ENCODE data around the gene LAGE3. TPM values are rescaled to one million over a fixed set of nuclear protein-coding genes. Genes with fewer than 3 reads are reported as not detected.

Gene LAGE3
- total RNA-seq, 1 donor from 2014 or later: 27.7 TPM

GRCh38 chrX:154452823-154453222 lies 26.3 kb downstream of the LAGE3 start:
- Histone ChIP-seq H3K27ac (no peak overlapping the region), H3K9me3 (no peaks in the 10 kb centered on the region), H3K4me1 (no peaks in the 10 kb centered on the region), H3K36me3 (no peaks in the 10 kb centered on the region), H3K4me3 (no peak overlapping the region), H3K27me3 (no peaks in the 10 kb centered on the region)
- DNase-seq (ENCODE audit: extremely low spot score in 2 of 2): no peak
- intact Hi-C loops (cut with DNase I): no loop called here
- TF ChIP-seq CTCF (IDR thresholded peaks at IDR 0.05) (no peak), POLR2AphosphoS5 (IDR thresholded peaks at IDR 0.05; ENCODE audit: insufficient read depth in 1 of 2, low read depth in 1 of 2) (no peak), POLR2A (IDR thresholded peaks at IDR 0.05) (no peak)

DNA sequence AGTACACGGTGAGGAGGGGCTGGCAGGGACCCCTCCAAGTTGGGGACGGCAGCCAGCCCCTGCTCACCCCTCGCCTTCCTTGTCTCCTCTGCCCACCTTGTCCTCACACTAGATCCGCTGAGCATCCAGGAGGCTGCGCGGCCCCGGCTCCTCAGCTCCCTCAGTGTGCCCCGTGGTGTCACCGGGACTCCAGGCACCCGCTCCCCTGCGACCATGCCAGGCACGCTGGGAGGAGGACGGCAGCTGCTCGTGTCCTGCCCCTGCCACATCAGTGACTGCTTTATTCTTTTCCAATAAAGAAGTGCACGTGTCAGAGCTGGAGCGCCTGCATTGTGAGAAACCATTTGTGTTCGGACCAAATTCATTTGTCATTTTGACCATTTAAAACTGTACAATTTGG lies 28.8 kb downstream of the LAGE3 start:
- H3K27me3 ChIP-seq: no peaks in the 10 kb centered on the region
- H3K9me3 ChIP-seq: no peaks in the 10 kb centered on the region
- no peak overlapping the region for H3K4me3 ChIP-seq
- H3K4me1 ChIP-seq: peaks cover 4% of the 10 kb centered on the region
- intact Hi-C loops (cut with DNase I): no loop called here
- H3K27ac ChIP-seq: no peak overlapping the region
- DNase-seq (ENCODE audit: extremely low spot score in 2 of 2): no peak
- no peak for TF ChIP-seq CTCF (IDR thresholded peaks at IDR 0.05)
- no peak for TF ChIP-seq POLR2AphosphoS5 (IDR thresholded peaks at IDR 0.05; ENCODE audit: insufficient read depth in 1 of 2, low read depth in 1 of 2)
- TF ChIP-seq POLR2A (IDR thresholded peaks at IDR 0.05): no peak
- no peaks in the 10 kb centered on the region for H3K36me3 ChIP-seq

- Histone ChIP-seq H3K9me3 (no peaks in the 10 kb centered on the region), H3K4me1 (peaks cover 11% of the 10 kb centered on the region), H3K36me3 (no peaks in the 10 kb centered on the region), H3K27ac (no peak overlapping the region), H3K4me3 (no peak overlapping the region), H3K27me3 (no peaks in the 10 kb centered on the region)
- no peak for TF ChIP-seq POLR2A (IDR thresholded peaks at IDR 0.05)
- TF ChIP-seq CTCF (IDR thresholded peaks at IDR 0.05): no peak
- no peak for TF ChIP-seq POLR2AphosphoS5 (IDR thresholded peaks at IDR 0.05; ENCODE audit: insufficient read depth in 1 of 2, low read depth in 1 of 2)
- intact Hi-C loops (cut with DNase I): no loop called here
- DNase-seq (ENCODE audit: extremely low spot score in 2 of 2): no peak
Measured at GRCh38 chrX:154449618-154450017, 29.5 kb downstream of the LAGE3 start.

- no peak for TF ChIP-seq POLR2A (IDR thresholded peaks at IDR 0.05)
Measured at GRCh38 chrX:154448484-154448883, 30.6 kb downstream of the LAGE3 start.

GRCh38 chrX:154446430-154446829 lies 32.7 kb downstream of the LAGE3 start:
- Histone ChIP-seq H3K27ac (no peak overlapping the region), H3K4me3 (no peak overlapping the region), H3K36me3 (peaks cover 0 to 5% of the 10 kb centered on the region in 2 donors), H3K9me3 (no peaks in the 10 kb centered on the region), H3K4me1 (peaks cover 23% of the 10 kb centered on the region), H3K27me3 (no peaks in the 10 kb centered on the region)
- DNase-seq (ENCODE audit: extremely low spot score in 2 of 2): no peak
- intact Hi-C loops (cut with DNase I): no loop called here
- TF ChIP-seq CTCF (IDR thresholded peaks at IDR 0.05) (no peak), POLR2A (IDR thresholded peaks at IDR 0.05) (no peak), POLR2AphosphoS5 (IDR thresholded peaks at IDR 0.05; ENCODE audit: insufficient read depth in 1 of 2, low read depth in 1 of 2) (no peak)

More at GRCh38 chrX:154448484-154448883, 30.6 kb downstream of the LAGE3 start:
- Histone ChIP-seq H3K4me3 (no peak overlapping the region), H3K9me3 (no peaks in the 10 kb centered on the region), H3K4me1 (peaks cover 17% of the 10 kb centered on the region), H3K36me3 (no peaks in the 10 kb centered on the region), H3K27ac (no peak overlapping the region), H3K27me3 (no peaks in the 10 kb centered on the region)
- DNase-seq (ENCODE audit: extremely low spot score in 2 of 2): no peak
- intact Hi-C loops (cut with DNase I): no loop called here
